IMR-90 (cell line): Measurements from ENCODE around the gene TDRD7.

Source experiments
- CEBPB ChIP-seq: IDR thresholded peaks from 2 replicates; pipeline ENCODE4 v1.6.1; 2012; ENCODE audit warnings: low read depth, low read length, improper control_type of control experiment
- CHD1 ChIP-seq: IDR thresholded peaks from 2 replicates; pipeline ENCODE4 v1.6.1; 2012; ENCODE audit warnings: low read depth, low read length, improper control_type of control experiment
- ELK1 ChIP-seq: fragments of 150-350 bp; IDR thresholded peaks from 2 replicates; pipeline ENCODE4 v1.6.1; 2016; ENCODE audit warnings: low read depth, mild to moderate bottlenecking, low read length, moderate library complexity, borderline replicate concordance
- FOS ChIP-seq: fragments of 150-350 bp; IDR thresholded peaks from 2 replicates; pipeline ENCODE4 v1.6.1; 2016; ENCODE audit warnings: low read depth, low read length
- MAZ ChIP-seq: IDR thresholded peaks from 2 replicates; pipeline ENCODE4 v1.6.1; 2012; ENCODE audit warnings: low read depth, mild to moderate bottlenecking, low read length, improper control_type of control experiment, moderate library complexity, borderline replicate concordance
- MXI1 ChIP-seq: IDR thresholded peaks from 2 replicates; pipeline ENCODE4 v1.6.1; 2012; ENCODE audit warnings: low read depth, mild to moderate bottlenecking, low read length, moderate library complexity, borderline replicate concordance
- NFE2L2 ChIP-seq: fragments of 150-350 bp; IDR thresholded peaks from 2 replicates; pipeline ENCODE4 v1.6.1; 2016; ENCODE audit warnings: low read depth, mild to moderate bottlenecking, low read length
- POLR2A ChIP-seq: IDR thresholded peaks from 2 replicates; pipeline ENCODE4 v1.6.1; 2012; ENCODE audit warnings: mild to moderate bottlenecking, low read depth, low read length
- RAD21 ChIP-seq: IDR thresholded peaks from 2 replicates; pipeline ENCODE4 v1.6.1; 2012; ENCODE audit warnings: low read length, improper control_type of control experiment
- RCOR1 ChIP-seq: IDR thresholded peaks from 2 replicates; pipeline ENCODE4 v1.6.1; 2012; ENCODE audit warnings: mild to moderate bottlenecking, low read length, improper control_type of control experiment; ENCODE audit not compliant: insufficient replicate concordance
- RFX5 ChIP-seq: IDR thresholded peaks from 2 replicates; pipeline ENCODE4 v1.8.0; 2012; ENCODE audit warnings: low read depth, mild to moderate bottlenecking, low read length, moderate library complexity
- SMC3 ChIP-seq: fragments of 150-350 bp; IDR thresholded peaks from 2 replicates; pipeline ENCODE4 v1.6.1; 2016; ENCODE audit warnings: low read depth, mild to moderate bottlenecking, antibody characterized with exemption, low read length, moderate library complexity
- USF2 ChIP-seq: fragments of 150-350 bp; IDR thresholded peaks from 2 replicates; pipeline ENCODE4 v1.6.1; 2017; ENCODE audit warnings: mild to moderate bottlenecking, antibody characterized with exemption, low read length, low read depth
- TF ChIP-seq, protein P1 (sequence below): conservative IDR thresholded peaks from 2 replicates; pipeline ENCODE4 v1.5.1; 2012; ENCODE audit warnings: mild to moderate bottlenecking, low read depth, low read length, improper control_type of control experiment

DNA sequence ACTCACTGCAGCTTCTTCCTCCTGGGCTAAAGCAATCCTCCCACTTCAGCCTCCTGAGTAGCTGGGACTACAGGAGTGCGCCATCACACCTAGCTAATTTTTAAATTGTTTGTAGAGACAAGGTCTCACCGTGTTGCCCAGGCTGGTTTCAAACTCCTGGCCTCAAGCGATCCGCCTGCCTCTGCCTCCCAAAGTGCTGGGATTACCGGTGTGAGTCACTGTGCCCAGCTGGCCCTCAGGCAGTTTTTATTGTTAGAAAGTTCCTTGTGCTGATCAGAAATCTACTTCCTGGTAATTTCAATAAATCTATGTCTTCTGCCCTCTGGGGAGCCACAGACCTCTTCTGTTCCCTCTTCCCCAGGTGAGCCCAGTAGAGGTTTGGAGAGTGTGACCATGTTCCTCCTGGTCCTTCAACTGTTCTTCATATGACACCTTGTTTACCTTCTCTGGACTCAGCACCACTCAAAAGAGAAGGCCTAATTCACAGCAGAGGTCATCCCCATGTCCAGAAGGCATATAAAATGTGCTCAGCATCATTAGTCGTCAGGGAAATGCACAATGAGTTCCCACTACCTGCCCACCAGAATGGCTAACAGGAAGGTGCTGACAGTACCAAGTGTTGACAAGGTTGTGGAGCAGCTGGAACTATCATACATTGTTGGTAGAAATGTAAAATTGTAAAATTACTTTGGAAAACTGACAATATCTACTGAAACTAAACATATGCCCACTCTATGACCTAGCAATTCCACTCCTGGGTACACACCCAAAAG, 99.9 kb downstream of the TDRD7 start:
- TF ChIP-seq NFE2L2 = no peak
- TF ChIP-seq, protein P1, sequence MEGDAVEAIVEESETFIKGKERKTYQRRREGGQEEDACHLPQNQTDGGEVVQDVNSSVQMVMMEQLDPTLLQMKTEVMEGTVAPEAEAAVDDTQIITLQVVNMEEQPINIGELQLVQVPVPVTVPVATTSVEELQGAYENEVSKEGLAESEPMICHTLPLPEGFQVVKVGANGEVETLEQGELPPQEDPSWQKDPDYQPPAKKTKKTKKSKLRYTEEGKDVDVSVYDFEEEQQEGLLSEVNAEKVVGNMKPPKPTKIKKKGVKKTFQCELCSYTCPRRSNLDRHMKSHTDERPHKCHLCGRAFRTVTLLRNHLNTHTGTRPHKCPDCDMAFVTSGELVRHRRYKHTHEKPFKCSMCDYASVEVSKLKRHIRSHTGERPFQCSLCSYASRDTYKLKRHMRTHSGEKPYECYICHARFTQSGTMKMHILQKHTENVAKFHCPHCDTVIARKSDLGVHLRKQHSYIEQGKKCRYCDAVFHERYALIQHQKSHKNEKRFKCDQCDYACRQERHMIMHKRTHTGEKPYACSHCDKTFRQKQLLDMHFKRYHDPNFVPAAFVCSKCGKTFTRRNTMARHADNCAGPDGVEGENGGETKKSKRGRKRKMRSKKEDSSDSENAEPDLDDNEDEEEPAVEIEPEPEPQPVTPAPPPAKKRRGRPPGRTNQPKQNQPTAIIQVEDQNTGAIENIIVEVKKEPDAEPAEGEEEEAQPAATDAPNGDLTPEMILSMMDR = no peak
- TF ChIP-seq FOS = no peak
- no peak for TF ChIP-seq ELK1
- TF ChIP-seq POLR2A = no peak
- TF ChIP-seq RAD21 = no peak
- no peak for TF ChIP-seq RFX5
- no peak for TF ChIP-seq MXI1
- no peak for TF ChIP-seq USF2
- no peak for TF ChIP-seq MAZ
- TF ChIP-seq RCOR1 = no peak
- TF ChIP-seq CHD1 = no peak
- TF ChIP-seq SMC3 = no peak
- TF ChIP-seq CEBPB = no peak
